Measurements from ENCODE around the gene SMIM36.
A peak's percentile ranks its signal among the peaks of the same experiment; 100 is the strongest.

Gene SMIM36

DNA sequence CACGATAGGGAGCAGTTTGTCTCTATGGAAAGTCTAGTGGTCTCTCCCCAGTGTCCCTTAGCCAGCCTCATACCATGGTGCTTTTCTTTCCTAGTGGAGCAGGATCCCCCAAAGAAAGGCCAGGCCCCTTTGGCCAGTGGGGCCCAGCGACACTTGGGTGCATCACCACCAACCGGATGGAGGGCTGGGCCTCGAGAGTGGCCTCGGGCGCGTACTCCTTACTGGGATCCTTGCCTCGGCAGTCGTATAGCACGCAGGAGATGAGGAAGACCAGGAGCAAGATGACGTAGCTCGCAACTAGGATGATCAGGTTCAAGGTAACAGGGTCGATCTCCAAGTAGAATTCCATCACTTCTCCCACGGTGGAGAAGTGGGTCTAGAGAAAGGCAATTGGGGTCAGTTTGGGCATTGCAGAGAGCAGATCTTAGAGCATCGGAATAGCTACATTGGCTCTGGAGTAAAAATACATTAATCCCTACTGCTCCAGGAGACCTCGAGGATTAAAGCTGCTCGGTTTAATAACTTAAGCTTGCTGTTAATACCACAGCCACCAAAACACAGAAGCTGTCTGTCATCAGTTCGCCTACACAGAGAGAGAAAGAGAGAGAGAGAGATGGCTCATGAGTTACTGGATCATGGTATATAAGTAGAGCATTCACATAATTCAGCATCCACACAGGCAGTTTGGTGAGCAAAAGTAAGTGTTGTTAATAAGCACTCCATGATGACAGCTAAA lies at the start of gene SMIM36:
Gene SMIM36 (minus strand): TSS at position 467 of the 736 bp plus-strand sequence.
- DNase-seq (ENCODE audit: low spot score) = no peak
- TF ChIP-seq, protein P1, sequence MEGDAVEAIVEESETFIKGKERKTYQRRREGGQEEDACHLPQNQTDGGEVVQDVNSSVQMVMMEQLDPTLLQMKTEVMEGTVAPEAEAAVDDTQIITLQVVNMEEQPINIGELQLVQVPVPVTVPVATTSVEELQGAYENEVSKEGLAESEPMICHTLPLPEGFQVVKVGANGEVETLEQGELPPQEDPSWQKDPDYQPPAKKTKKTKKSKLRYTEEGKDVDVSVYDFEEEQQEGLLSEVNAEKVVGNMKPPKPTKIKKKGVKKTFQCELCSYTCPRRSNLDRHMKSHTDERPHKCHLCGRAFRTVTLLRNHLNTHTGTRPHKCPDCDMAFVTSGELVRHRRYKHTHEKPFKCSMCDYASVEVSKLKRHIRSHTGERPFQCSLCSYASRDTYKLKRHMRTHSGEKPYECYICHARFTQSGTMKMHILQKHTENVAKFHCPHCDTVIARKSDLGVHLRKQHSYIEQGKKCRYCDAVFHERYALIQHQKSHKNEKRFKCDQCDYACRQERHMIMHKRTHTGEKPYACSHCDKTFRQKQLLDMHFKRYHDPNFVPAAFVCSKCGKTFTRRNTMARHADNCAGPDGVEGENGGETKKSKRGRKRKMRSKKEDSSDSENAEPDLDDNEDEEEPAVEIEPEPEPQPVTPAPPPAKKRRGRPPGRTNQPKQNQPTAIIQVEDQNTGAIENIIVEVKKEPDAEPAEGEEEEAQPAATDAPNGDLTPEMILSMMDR (IDR thresholded peaks at IDR 0.05; ENCODE audit: extremely low read depth, missing control alignments) = no peak

DNA sequence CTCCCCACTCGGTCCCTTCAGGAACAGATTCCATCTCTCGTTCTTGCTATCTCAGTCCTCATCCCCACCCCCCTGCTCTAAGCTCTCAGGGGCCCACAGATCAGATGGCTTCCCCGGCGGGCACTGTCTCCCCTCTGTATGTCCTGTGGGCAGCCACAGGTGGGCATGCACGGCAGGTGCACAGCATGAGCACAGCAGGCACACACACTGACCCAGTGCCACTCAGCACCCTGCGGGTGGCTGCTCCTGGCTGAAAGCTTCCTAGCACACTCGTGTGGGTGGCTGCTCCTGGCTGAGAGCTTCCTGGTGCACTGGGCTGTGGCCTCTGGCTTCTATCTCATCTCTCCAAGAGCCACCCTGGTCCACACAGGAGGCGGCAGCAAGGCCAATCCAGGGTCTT lies 44.5 kb upstream of the SMIM36 start:
- no peak for DNase-seq (ENCODE audit: low spot score)
- TF ChIP-seq, protein P1 (IDR thresholded peaks at IDR 0.05; ENCODE audit: extremely low read depth, missing control alignments) = no peak

DNA sequence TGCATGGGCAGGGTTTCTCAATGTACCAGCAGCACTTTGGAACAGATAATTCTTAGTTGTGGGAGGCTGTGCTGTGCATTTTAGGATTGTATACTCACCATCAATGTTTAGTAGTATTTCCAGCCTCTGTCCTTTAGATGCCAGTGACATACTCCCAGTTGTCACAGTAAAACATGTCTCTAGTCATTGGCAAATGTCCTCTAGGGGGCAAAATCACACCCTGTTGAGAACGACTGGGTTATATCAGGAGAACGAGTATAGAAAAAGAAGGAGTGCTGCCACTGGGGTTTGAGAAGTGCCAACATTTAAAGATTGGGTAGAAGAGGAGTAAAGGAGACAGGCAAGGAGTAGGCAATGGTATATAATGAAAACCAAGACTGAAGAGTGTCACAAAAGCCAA lies 37.9 kb upstream of the SMIM36 start:
- TF ChIP-seq, protein P1 (IDR thresholded peaks at IDR 0.05; ENCODE audit: extremely low read depth, missing control alignments) = no peak
- DNase-seq (ENCODE audit: low spot score) = peak; percentile 30

DNA sequence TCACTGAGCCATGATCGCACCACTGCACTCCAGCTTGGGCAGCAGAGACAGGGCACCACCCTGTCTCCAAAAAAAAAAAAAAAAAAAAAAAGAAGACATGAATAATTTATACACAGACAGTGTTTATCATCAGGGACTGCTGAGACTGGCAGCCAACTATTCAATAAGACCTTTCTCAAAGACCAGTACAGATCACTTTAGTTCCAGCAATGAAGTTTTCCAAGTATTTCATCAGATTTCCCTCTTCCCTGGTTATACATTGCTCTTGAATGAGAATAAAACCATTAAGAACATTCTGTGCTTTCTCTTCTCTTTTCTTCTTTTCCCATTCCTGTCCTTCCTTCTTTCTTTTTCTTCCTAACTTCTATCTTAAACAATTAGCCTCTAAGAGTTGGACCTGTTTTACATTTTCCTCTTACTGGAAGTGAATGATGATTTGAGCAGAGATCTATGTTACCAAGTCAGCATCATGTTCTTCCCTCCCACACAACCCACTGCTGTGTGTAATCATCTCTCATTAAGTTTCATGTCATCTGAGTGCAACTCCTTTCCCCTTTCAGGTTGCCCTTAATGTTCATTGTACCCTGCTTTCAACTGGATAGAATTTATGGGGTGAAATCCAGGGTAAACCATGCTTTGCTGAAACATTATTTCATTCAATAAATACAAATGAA lies 35.9 kb upstream of the SMIM36 start:
- DNase-seq (ENCODE audit: low spot score) = no peak
- TF ChIP-seq, protein P1 (IDR thresholded peaks at IDR 0.05; ENCODE audit: extremely low read depth, missing control alignments) = no peak

DNA sequence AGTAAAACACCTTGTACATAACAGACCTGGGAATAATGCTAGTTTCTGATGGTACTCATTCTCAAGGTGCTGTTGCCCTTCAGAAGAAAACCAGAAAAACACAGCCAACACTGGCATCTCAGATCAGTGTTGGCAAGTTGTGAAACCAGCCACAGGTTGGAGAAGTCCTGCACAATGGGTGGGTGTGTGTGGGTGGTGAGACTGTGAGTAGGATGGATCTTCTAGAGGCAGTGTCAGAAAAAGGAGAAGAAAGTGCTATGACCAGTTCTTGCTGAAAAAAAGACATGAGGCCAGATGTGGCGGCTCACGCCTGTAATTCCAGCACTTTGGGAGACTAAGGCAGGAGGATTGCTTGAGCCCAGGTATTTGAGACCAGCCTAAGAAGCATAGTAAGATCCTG lies 35.2 kb upstream of the SMIM36 start:
- TF ChIP-seq, protein P1 (IDR thresholded peaks at IDR 0.05; ENCODE audit: extremely low read depth, missing control alignments) = no peak
- DNase-seq (ENCODE audit: low spot score) = no peak

DNA sequence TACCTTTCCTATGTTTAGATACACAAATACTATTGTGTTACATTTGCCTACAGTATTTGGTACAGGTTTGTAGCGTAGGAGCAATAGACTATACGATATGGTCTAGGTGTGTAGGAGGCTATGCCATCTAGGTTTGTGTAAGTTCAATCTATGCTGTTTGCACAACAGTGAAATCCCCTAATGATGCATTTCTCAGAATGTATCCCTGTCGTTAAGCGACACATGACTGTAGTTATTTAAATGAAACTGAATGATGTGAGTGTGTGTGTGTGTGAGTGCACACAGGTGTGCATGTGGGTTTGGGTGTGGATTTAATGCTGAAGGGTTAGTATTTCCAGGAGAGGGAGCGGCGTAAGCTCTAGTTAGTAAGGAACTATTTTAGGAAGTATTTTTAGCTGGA lies 34.6 kb upstream of the SMIM36 start:
- no peak for DNase-seq (ENCODE audit: low spot score)
- TF ChIP-seq, protein P1 (IDR thresholded peaks at IDR 0.05; ENCODE audit: extremely low read depth, missing control alignments) = no peak

DNA sequence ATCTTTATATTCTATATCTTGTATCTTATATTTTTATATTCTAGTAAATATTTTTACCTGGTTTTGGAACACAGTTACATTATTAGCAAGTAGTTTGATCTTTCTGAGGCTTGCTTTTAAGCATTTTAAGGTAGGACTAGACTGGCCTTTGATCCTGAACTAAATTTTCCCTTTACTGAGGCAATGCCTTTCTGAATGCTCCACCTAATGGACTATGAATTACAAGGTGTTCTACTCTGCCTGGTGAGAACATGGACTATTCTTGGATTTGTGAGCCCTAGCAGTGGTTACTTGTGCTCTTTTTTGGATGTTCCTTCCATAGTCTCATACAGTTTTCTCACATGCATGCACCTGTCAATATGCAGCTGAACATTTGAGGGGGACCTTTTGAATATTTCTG lies 32.5 kb upstream of the SMIM36 start:
- no peak for DNase-seq (ENCODE audit: low spot score)
- TF ChIP-seq, protein P1 (IDR thresholded peaks at IDR 0.05; ENCODE audit: extremely low read depth, missing control alignments) = no peak

Measured in GM20000 (cell line).